OCI-LY3 (cell line): ENCODE measurements around the gene C1QTNF4.

Source experiments
- EZH2phosphoT487 ChIP-seq: fragments of 200-600 bp; shearing (Covaris generic); IDR thresholded peaks from 2 replicates; pipeline ENCODE4 v1.6.1; 2018; ENCODE audit warnings: antibody characterized with exemption, mixed run types, low read depth
- TF ChIP-seq, protein P1 (sequence below): fragments of 200-600, 300-600 bp; sonication (generic); IDR thresholded peaks from 2 replicates; pipeline ENCODE4 v1.5.1; 2014; ENCODE audit warnings: antibody characterized with exemption, low read length, low read depth

DNA sequence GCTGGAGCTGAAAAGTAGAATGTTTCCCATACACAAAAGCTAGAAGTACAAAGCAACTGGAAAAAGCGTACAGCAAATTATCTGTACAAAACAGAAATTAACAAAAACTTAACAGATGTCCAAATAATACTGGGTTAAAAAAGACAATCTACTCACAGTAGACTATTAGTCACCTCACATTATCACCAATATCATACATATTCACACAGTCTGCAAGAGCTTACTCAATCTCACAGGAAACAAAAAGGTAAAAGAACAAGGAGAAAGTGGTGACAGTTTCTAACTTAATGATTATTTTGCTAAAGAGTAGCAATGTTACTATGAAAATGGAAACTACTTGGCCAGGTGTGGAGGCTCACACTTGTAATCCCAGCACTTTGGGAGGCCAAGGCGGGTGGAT, 53.1 kb downstream of the C1QTNF4 start:
- TF ChIP-seq, protein P1, sequence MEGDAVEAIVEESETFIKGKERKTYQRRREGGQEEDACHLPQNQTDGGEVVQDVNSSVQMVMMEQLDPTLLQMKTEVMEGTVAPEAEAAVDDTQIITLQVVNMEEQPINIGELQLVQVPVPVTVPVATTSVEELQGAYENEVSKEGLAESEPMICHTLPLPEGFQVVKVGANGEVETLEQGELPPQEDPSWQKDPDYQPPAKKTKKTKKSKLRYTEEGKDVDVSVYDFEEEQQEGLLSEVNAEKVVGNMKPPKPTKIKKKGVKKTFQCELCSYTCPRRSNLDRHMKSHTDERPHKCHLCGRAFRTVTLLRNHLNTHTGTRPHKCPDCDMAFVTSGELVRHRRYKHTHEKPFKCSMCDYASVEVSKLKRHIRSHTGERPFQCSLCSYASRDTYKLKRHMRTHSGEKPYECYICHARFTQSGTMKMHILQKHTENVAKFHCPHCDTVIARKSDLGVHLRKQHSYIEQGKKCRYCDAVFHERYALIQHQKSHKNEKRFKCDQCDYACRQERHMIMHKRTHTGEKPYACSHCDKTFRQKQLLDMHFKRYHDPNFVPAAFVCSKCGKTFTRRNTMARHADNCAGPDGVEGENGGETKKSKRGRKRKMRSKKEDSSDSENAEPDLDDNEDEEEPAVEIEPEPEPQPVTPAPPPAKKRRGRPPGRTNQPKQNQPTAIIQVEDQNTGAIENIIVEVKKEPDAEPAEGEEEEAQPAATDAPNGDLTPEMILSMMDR = no peak
- TF ChIP-seq EZH2phosphoT487 = no peak
